NK-92 (cell line): ENCODE measurements around the gene C16orf89.

Experiments
- DNase-seq: peaks from one replicate; lab custom pipeline; 2025; ENCODE audit not compliant: unreplicated experiment; lab: John Stamatoyannopoulos, UW

C16orf89 gene

GRCh38 chr16:5033256-5034166 lies 32.2 kb downstream of the C16orf89 start, which contains the start of gene NAGPA:
Gene NAGPA, minus strand, starts transcription at chr16:5033935. Its CDS starts 21 bp downstream, at chr16:5033914.
- DNase-seq, result no peak

GRCh38 chr16:5032748-5033167 lies 33.0 kb downstream of the C16orf89 start:
- DNase-seq, result no peak

DNA sequence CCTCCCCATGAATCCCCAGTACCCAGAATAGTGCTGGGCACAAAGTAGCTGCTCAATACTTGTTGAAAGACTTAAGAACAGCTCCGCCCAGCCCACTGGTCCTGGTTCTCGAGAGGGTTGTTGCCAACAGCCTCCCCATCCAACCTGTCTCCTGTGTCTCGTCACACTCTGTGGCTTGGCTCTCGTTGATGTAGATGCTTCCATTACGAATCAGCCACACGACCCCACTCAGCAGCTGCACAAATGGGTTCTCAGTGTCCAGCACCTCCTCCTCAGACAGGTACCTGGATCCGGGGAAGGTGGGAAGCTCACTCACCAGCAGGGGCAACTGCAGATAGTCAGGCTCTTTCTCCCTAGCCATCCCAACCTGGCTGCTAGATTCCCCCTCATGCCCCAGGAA lies 34.2 kb downstream of the C16orf89 start:
- no peak for DNase-seq

- no peak for DNase-seq
Observed at GRCh38 chr16:5030251-5030870, 35.4 kb downstream of the C16orf89 start.

GRCh38 chr16:5028950-5029475 lies 36.7 kb downstream of the C16orf89 start:
- DNase-seq, result no peak

DNA sequence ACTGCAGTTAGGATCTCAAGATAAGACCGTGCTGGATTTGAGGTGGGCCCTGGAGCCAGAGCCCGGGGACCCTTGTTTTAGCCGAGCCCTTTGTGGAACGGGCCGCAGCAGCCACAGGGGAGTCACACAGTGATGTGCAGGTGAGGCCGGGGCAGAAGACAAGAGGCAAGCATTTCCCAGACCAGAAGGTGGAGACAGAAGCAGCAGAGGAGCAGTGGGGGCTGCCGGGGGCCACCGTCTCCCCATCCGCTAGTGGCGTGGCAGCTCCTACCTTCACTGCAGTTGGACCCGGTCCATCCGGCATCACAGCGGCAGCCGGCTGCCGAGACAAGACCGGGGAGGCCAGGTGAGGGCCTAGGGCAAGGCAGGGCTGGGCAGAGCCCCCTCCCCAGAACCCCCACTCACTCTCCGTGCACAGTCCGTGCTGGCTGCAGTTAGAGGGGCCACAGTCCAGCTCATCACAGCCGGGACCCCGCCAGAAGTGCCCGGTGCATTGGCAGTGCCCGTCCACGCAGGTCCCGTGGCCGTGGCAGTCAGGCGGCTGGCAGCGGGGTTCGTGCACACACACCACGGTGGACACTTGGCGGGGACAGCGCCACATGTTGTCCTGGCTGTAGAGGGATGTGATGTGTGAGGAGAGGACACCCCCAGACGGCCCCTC lies 38.1 kb downstream of the C16orf89 start:
- DNase-seq, result no peak

- DNase-seq, result no peak
Observed at GRCh38 chr16:5027086-5027485, 38.7 kb downstream of the C16orf89 start.

DNA sequence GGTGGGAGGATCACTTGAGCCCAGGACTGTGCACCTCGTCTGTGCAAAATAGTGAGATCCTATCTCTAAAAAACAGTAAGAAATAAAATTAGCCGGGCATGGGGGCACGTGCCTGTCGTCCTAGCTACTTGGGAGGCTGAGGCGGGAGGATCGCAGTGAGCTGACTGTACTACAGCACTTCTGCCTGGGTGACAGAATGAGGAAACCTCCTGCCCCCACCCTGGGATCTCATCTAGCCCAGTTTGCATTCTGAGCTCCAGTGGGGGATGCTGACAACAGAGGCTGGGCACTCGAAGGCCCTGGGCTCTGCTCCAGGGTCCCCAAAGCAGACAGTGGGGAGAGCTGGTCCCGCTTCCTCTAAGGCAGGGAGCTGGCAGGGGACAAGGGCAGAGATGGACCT lies 39.1 kb downstream of the C16orf89 start:
- DNase-seq, result no peak

- no peak for DNase-seq
Observed at GRCh38 chr16:5025171-5025632, 40.6 kb downstream of the C16orf89 start.

DNA sequence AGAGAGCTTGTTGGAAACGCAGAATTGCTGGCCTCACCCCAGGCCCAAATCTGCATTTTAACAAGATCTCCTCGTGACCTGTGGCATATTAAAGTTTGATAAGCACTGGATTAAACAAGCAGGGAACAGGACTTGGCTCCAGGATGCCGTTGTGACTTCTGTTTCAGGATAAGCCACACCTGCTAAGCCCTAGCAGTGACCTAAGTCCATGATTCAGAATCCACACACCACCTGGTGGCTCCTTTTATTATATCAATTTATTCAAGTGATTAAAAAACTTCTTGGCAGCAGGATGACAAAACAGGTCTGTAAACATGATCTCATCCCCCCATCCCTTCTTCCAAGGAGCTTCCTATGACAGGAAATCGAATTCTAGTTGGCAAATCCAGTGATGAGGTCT lies 41.1 kb downstream of the C16orf89 start:
- no peak for DNase-seq

DNA sequence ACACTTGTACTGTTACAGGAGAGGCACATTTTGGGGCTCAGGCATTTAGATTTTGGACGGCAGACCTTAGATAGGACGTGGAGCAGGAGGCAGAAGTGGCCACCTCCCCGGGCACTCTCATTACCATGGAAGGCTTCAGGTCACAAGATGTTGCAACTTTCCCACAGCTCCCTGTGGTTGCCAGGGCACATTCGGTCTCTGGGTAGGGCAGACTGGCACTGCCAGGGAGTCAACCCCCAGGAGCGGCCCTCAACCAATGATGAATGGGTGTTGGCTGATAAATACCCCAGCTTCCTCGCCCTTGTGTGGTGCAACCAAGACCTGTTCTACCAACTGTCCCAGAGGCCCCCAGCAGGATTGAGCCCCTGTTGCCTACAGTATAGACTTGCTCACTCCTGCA lies 43.2 kb downstream of the C16orf89 start:
- DNase-seq, result no peak

DNA sequence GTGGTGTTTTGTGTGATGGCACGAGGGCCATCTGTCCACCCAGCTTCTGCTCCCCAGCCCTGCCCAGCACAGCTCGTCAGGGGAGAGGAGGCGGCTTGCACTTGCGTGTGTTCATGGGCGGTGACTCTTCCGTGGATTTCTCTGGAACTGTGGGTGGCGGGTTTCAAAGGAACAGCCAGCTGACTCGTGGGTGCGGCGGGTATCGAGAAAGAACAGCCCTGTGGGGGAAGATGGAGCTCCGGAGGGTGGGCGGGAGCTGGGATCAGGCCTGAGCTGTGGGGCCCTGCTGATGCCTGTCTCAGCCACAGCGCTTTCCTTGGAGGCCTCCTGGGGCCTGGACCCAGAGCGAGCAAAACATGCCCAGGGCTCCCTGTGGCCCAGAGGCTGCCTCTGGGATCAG lies 45.2 kb downstream of the C16orf89 start:
- no peak for DNase-seq

DNA sequence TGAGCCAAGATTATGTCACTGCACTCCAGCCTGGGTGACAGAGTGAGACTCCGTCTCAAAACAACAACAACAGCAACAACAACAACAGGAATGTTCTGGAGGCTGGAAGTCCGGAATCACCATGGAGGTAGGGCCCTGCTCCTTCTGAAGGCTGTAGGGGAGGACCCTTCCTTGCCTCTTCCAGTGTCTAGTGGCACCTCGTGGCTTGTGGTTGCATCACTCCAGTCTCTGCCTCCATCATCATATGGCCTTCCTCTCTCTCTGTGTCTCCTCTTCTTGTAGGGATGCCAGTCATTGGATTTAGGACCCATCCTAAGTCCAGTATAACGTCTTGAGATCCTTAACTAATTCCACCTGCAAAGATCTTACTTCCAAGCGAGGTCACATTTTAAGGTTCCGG lies 46.0 kb downstream of the C16orf89 start:
- DNase-seq, result no peak

DNA sequence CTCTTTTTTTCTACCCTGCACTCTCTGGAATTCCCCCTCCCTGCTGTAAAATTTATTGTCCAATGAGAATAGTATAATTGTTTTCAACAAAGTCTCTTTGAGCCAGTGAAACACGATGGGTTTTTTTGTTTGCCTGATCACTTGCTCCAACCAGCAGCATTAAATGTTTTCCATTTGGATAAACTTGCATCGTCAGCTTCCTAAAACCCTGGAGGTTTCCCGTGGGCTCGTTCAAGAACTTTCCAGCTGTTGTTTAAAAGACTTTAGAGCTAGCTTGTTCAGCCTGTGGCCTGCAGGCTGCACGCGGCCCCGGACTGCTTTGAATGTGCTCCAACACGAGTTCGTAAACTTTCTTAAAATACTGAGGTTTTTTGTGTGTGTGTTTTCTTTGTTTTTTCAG lies 47.0 kb downstream of the C16orf89 start:
- no peak for DNase-seq

GRCh38 chr16:5017678-5017969 lies 48.1 kb downstream of the C16orf89 start:
- no peak for DNase-seq

- DNase-seq, result no peak
Observed at GRCh38 chr16:5016967-5017677, 48.6 kb downstream of the C16orf89 start.

GRCh38 chr16:5015887-5016286 lies 49.9 kb downstream of the C16orf89 start:
- no peak for DNase-seq

GRCh38 chr16:5015351-5015750 lies 50.4 kb downstream of the C16orf89 start:
- no peak for DNase-seq

- DNase-seq, result no peak
Observed at GRCh38 chr16:5012887-5013286, 52.9 kb downstream of the C16orf89 start.

DNA sequence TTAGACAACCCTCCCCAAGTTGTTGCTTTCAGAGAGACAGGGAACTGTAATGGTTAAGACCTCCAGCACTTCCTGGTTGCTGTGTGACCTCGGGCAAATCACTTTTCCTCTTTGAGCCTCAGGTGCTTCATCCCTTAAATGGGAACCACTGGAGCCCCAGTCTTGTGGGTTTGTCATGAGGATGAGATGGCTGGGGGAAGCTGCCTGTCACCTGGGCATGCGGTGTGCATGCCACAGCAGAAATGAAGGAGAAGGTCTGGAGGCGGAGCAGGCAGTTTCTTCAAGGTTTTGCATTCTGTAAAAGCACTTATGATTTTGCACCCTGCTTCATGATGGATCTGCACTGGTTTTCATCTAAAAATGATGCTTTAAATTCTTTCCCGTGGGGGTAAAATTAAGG lies 54.1 kb downstream of the C16orf89 start:
- no peak for DNase-seq
